ENCODE data around the gene CACNG6.

- TF ChIP-seq, protein P1, sequence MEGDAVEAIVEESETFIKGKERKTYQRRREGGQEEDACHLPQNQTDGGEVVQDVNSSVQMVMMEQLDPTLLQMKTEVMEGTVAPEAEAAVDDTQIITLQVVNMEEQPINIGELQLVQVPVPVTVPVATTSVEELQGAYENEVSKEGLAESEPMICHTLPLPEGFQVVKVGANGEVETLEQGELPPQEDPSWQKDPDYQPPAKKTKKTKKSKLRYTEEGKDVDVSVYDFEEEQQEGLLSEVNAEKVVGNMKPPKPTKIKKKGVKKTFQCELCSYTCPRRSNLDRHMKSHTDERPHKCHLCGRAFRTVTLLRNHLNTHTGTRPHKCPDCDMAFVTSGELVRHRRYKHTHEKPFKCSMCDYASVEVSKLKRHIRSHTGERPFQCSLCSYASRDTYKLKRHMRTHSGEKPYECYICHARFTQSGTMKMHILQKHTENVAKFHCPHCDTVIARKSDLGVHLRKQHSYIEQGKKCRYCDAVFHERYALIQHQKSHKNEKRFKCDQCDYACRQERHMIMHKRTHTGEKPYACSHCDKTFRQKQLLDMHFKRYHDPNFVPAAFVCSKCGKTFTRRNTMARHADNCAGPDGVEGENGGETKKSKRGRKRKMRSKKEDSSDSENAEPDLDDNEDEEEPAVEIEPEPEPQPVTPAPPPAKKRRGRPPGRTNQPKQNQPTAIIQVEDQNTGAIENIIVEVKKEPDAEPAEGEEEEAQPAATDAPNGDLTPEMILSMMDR (IDR thresholded peaks at IDR 0.05 in 2 of 3, conservative IDR thresholded peaks at IDR 0.05 in 1 of 3; ENCODE audit: control insufficient read depth in 2 of 3, extremely low read depth in 1 of 3, insufficient read depth in 1 of 3, low read depth in 3 of 3, low read length in 3 of 3), result no peak
- TF ChIP-seq MXI1 (IDR thresholded peaks at IDR 0.05; ENCODE audit: low read depth, low read length), result no peak
Measured at GRCh38 chr19:53951436-53951835, 40.0 kb upstream of the CACNG6 start.
